ENCODE measurements around the gene ECE1.
"Not testable (repeated sequence)": the region's sequence is repeated elsewhere in the genome, so short reads cannot be mapped to it uniquely, and the experiment has no call there.

GRCh38 chr1:21282020-21282419 is 8.2 kb downstream of the ECE1 start:
- TF ChIP-seq CTCF (IDR thresholded peaks at IDR 0.05; ENCODE audit: borderline replicate concordance, extremely low read depth, low read length, poor library complexity, severe bottlenecking); EZH2 (IDR thresholded peaks at IDR 0.05; ENCODE audit: borderline replicate concordance, low read depth, low read length, severe bottlenecking): not testable (repeated sequence)

All from DND-41 (cell line).